ENCODE measurements around the gene CDKL1. TPM values are rescaled to one million over a fixed set of nuclear protein-coding genes. Genes with fewer than 3 reads are reported as not detected.
A peak's percentile ranks its signal among the peaks of the same experiment; 100 is the strongest.

The CDKL1 gene
- total RNA-seq, 2 experiments from 2014 or later, result 2.4 to 2.8 TPM

- Mint-ChIP-seq H3K9me3 (no peaks in the 10 kb centered on the region), H3K4me3 (no peak overlapping the region), H3K27me3 (no peaks in the 10 kb centered on the region), H3K27ac (no peak overlapping the region), H3K4me1 (ENCODE audit: low read depth) (peaks cover 31% of the 10 kb centered on the region), H3K36me3 (ENCODE audit: low read depth) (peaks cover 9% of the 10 kb centered on the region)
- CTCF ChIA-PET, result interaction anchor here (1.2 kb wide), 1 partner anchor 9 kb away, joined by 3 read pairs; no protein-coding TSS in a partner anchor
- DNase-seq, result no peak
- H3K9me3 ChIP-seq (ENCODE audit: control insufficient read depth in 1 of 2, insufficient read depth in 1 of 2, low read length in 2 of 2), result no peaks in the 10 kb centered on the region
- no peak overlapping the region for H3K27ac ChIP-seq (ENCODE audit: low read depth in 1 of 2, low read length in 2 of 2)
- intact Hi-C loops (cut with DNase I, micrococcal nuclease), result no loop called here
- no peak for TF ChIP-seq CTCF (IDR thresholded peaks at IDR 0.05)
- no peak for ATAC-seq (ENCODE audit: poor library complexity)
- POLR2A ChIA-PET, result no interaction called here
- no peak overlapping the region for H3K4me3 ChIP-seq (ENCODE audit: low read length)
- H3K36me3 ChIP-seq (ENCODE audit: insufficient read depth, low read length), result no peaks in the 10 kb centered on the region
- H3K4me1 ChIP-seq (ENCODE audit: insufficient read depth, low read length), result peaks cover 23% of the 10 kb centered on the region
- no peaks in the 10 kb centered on the region for H3K27me3 ChIP-seq (ENCODE audit: control insufficient read depth in 1 of 2, insufficient read depth in 2 of 2, low read length in 2 of 2)
These were observed 88.2 kb downstream of the CDKL1 start for GRCh38 chr14:50308363-50308915.

- intact Hi-C loops (cut with DNase I, micrococcal nuclease), result no loop called here
- H3K9me3 ChIP-seq (ENCODE audit: control insufficient read depth in 1 of 2, insufficient read depth in 1 of 2, low read length in 2 of 2), result no peaks in the 10 kb centered on the region
- ChIA-PET CTCF (interaction anchor here (0.6 kb wide), 2 partner anchors 64 to 147 kb away, joined by 4 read pairs; no protein-coding TSS in a partner anchor), POLR2A (no interaction called here)
- H3K27ac ChIP-seq (ENCODE audit: low read depth in 1 of 2, low read length in 2 of 2), result no peak overlapping the region
- Mint-ChIP-seq H3K27ac (no peak overlapping the region), H3K4me1 (ENCODE audit: low read depth) (peaks cover 3% of the 10 kb centered on the region), H3K36me3 (ENCODE audit: low read depth) (peaks cover 25% of the 10 kb centered on the region), H3K9me3 (no peaks in the 10 kb centered on the region), H3K27me3 (no peaks in the 10 kb centered on the region), H3K4me3 (no peak overlapping the region)
- no peaks in the 10 kb centered on the region for H3K4me1 ChIP-seq (ENCODE audit: insufficient read depth, low read length)
- no peaks in the 10 kb centered on the region for H3K27me3 ChIP-seq (ENCODE audit: control insufficient read depth in 1 of 2, insufficient read depth in 2 of 2, low read length in 2 of 2)
- H3K36me3 ChIP-seq (ENCODE audit: insufficient read depth, low read length), result no peaks in the 10 kb centered on the region
- peak in 1 of 14 experiments; percentile 15 for DNase-seq
- no peak overlapping the region for H3K4me3 ChIP-seq (ENCODE audit: low read length)
- ATAC-seq (ENCODE audit: poor library complexity), result no peak
- TF ChIP-seq CTCF (IDR thresholded peaks at IDR 0.05), result no peak
These were observed 92.8 kb downstream of the CDKL1 start for GRCh38 chr14:50303744-50304471.

GRCh38 chr14:50301914-50302313 is 94.8 kb downstream of the CDKL1 start:
- Histone ChIP-seq H3K27me3 (ENCODE audit: control insufficient read depth in 1 of 2, insufficient read depth in 2 of 2, low read length in 2 of 2) (no peaks in the 10 kb centered on the region), H3K36me3 (ENCODE audit: insufficient read depth, low read length) (no peaks in the 10 kb centered on the region), H3K27ac (ENCODE audit: low read depth in 1 of 2, low read length in 2 of 2) (no peak overlapping the region), H3K4me1 (ENCODE audit: insufficient read depth, low read length) (no peaks in the 10 kb centered on the region), H3K9me3 (ENCODE audit: control insufficient read depth in 1 of 2, insufficient read depth in 1 of 2, low read length in 2 of 2) (no peaks in the 10 kb centered on the region), H3K4me3 (ENCODE audit: low read length) (no peak overlapping the region)
- no peak for DNase-seq
- Mint-ChIP-seq H3K9me3 (no peaks in the 10 kb centered on the region), H3K4me3 (no peak overlapping the region), H3K4me1 (ENCODE audit: low read depth) (no peaks in the 10 kb centered on the region), H3K36me3 (ENCODE audit: low read depth) (peaks cover 25% of the 10 kb centered on the region), H3K27me3 (no peaks in the 10 kb centered on the region), H3K27ac (no peak overlapping the region)
- CTCF ChIA-PET, result no interaction called here
- POLR2A ChIA-PET, result interaction anchor here (1.4 kb wide), 1 partner anchor 10 kb away, joined by 3 read pairs; the partner anchor contains the start of genes DMAC2L and L2HGDH
- intact Hi-C loops (cut with DNase I, micrococcal nuclease), result no loop called here
- ATAC-seq (ENCODE audit: poor library complexity), result no peak
- TF ChIP-seq CTCF (IDR thresholded peaks at IDR 0.05), result no peak
